HUES6 (cell line): ENCODE data around the gene KDF1.
"Not testable (repeated sequence)": the region's sequence is repeated elsewhere in the genome, so short reads cannot be mapped to it uniquely, and the experiment has no call there.

Experiments used
- H3K27ac ChIP-seq: 2 replicates; pipeline ENCODE4 v1.7.0; 2013; ENCODE audit warnings: low read depth, mild to moderate bottlenecking, low read length, inconsistent platforms
- H3K27me3 ChIP-seq: 2 replicates; pipeline ENCODE4 v1.6.1; 2013; ENCODE audit warnings: low read length; ENCODE audit not compliant: control insufficient read depth, insufficient read depth
- H3K36me3 ChIP-seq: 2 replicates; pipeline ENCODE4 v1.6.1; 2013; ENCODE audit warnings: low read length; ENCODE audit not compliant: control insufficient read depth, insufficient read depth
- H3K4me1 ChIP-seq: 2 replicates; pipeline ENCODE4 v1.6.1; 2013; ENCODE audit warnings: low read length; ENCODE audit not compliant: control insufficient read depth, insufficient read depth
- H3K4me3 ChIP-seq: 2 replicates; pipeline ENCODE4 v1.5.1; 2013; ENCODE audit warnings: low read depth, low read length
- H3K9ac ChIP-seq: one replicate; pipeline ENCODE4 v1.6.1; 2013; ENCODE audit warnings: mild to moderate bottlenecking, low read length
- H3K9me3 ChIP-seq: 2 replicates; pipeline ENCODE4 v1.6.1; 2013; ENCODE audit warnings: low read depth, low read length; ENCODE audit not compliant: control insufficient read depth, insufficient read depth

Gene KDF1

DNA sequence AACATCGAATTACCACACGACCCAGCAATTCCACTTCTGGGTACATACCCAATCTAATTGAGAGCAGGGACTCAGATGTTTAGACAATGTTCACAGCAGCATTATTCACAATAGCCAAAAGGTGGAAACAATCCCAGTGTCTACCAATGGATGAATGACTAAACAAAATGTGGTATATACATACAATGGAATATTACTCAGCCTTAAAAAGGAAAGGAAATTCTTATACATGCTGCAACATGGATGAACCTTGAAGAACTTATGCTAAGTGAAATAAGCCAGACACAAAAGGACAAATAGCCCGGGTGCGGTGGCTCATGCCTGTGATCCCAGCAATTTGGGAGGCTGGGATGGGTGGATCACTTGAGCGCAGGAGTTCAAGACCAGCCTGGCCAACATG lies 6.9 kb downstream of the KDF1 start:
- no peak overlapping the region for H3K9ac ChIP-seq
- H3K4me1 ChIP-seq: no peaks in the 10 kb centered on the region
- no peak overlapping the region for H3K27ac ChIP-seq
- H3K4me3 ChIP-seq: no peak overlapping the region
- no peaks in the 10 kb centered on the region for H3K9me3 ChIP-seq
- peaks cover 2% of the 10 kb centered on the region; the same call in 1 of the 2 replicates for H3K27me3 ChIP-seq
- peaks cover 29% of the 10 kb centered on the region for H3K36me3 ChIP-seq

DNA sequence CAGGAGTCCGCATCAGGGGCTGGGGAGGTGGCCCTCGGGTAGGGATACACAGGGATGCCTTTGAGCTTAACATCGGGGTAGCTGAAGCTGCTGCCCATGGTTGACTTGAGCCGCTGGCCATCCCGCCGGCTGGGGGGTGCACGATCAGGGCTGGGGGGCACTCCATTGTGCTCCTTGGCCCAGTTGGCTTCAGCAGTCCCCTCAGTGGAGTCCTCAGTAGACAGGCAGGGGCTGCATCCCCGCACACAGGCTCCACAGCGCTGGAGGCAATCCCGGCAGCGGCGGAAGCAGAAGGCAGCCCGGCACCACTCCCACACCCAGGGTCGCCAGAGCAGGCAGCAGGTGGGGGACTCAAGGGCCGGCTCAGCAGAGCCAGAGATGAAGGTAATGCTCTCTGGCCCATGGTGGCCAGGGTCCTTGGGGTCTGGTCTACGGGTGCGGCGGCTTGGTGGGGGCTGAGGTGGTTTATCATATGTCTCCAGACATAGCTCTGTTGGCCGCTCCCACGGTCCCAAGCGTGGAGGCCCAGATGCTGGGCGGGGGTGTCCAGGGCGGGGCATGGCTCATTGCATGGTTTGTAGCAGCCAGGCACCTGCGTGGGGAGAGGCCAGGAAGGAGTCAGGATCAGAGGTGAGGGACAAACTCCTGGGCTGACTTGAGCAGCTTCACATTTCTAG lies 8.3 kb downstream of the KDF1 start:
- Histone ChIP-seq H3K4me3 (no peak overlapping the region), H3K9me3 (no peaks in the 10 kb centered on the region), H3K36me3 (peaks cover 36% of the 10 kb centered on the region), H3K9ac (no peak overlapping the region), H3K4me1 (no peaks in the 10 kb centered on the region), H3K27ac (no peak overlapping the region), H3K27me3 (no peaks in the 10 kb centered on the region; the same call in 1 of the 2 replicates)

DNA sequence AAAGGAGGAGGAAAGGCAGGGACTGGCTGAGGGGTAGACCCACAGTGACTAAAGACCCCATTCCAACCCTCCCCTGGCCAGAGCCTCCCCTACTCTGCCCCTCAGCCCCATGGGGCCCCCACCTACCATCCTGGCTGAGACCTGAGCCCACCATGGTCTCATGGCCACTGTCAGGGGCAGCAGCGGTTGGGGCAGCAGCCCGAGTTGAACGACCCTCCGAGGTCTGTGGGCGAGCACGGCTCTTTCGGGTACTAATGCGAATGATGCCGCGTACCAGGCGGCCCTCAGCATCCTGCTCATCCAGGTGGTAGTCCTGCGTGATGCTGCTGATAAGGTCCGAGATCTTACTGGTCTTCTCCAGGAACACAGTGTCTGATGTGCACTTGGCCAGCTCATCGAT lies 9.1 kb downstream of the KDF1 start:
- Histone ChIP-seq H3K27me3 (no peaks in the 10 kb centered on the region), H3K4me3 (no peak overlapping the region), H3K9me3 (no peaks in the 10 kb centered on the region), H3K36me3 (peaks cover 43% of the 10 kb centered on the region), H3K9ac (no peak overlapping the region), H3K4me1 (no peaks in the 10 kb centered on the region), H3K27ac (no peak overlapping the region)

DNA sequence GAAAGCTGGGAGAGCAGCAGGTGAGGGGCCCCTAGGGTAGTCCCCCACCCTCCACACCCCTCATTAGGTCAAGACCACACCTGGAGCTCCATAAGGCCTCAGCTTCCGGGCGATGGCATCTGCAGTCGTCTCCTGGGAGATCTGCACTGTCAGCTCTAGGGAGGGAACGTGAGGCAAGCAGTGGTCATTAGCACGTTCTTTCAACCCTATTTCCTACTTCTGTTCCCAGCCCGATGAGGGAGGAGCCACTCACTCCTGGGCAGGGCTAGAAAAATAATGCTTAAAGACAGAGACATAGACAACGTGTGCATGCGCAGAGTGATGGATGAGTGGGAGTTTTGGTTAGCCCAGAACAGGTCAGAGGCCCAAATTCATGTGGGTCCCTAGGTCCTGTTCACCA lies 9.7 kb downstream of the KDF1 start:
- Histone ChIP-seq H3K4me1 (no peaks in the 10 kb centered on the region), H3K9me3 (no peaks in the 10 kb centered on the region), H3K4me3 (no peak overlapping the region), H3K27me3 (no peaks in the 10 kb centered on the region), H3K9ac (no peak overlapping the region), H3K36me3 (peaks cover 49% of the 10 kb centered on the region), H3K27ac (no peak overlapping the region)

DNA sequence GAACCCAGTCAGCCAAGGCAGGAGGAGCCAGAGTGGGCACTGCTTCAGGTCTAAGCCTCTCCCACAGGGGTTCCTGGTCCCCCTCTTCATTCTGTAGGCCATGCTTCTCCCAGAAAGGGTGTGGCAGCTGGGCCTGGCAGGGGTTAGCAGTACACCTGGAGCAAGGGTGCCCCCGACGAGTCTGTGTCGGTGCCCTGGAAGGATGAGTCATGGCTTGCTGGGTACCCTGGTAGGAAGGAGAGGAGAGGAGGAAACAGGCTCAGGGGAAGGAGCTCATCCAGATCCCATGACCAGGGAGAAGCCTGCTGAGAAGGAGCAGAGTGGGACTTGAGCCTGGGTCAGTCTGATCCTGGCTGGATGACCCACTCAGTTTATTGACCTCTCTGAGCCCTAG lies 10.3 kb downstream of the KDF1 start:
- no peak overlapping the region for H3K9ac ChIP-seq
- no peaks in the 10 kb centered on the region for H3K4me1 ChIP-seq
- no peaks in the 10 kb centered on the region for H3K27me3 ChIP-seq
- no peak overlapping the region for H3K27ac ChIP-seq
- no peaks in the 10 kb centered on the region for H3K9me3 ChIP-seq
- no peak overlapping the region for H3K4me3 ChIP-seq
- H3K36me3 ChIP-seq: peaks cover 56% of the 10 kb centered on the region

DNA sequence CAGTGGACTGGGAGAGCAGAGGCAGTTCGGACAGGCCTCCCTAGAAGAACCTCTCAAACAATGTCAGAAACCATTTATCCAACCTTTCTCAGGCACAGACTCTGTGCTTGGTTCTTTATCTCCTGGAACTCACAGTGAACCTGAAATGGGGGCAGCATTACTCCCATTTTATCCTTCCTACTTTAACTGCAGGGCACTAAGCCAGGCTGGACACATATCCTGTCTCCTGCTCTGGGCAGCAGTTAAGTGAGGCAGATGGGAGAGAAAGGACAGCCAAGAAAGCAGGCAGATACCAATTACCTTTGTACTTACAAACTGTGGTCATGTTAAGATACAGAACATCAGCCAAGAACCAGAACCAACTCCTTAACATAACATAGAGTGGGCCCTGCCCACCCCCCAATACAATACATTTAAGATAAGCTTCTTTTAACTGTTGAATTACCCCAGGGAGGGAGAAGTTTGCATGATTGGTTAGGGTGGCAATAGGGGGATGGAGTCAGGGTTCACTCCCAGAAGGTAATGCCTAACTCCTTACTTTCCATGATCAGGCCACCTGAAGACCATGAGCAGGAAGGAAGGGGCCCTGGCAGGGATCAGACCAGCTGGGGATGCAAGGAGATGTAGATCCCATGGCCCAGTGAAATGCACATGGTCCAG lies 10.9 kb downstream of the KDF1 start:
- Histone ChIP-seq H3K9me3 (no peaks in the 10 kb centered on the region), H3K36me3 (peaks cover 61% of the 10 kb centered on the region), H3K27me3 (no peaks in the 10 kb centered on the region), H3K9ac (no peak overlapping the region), H3K27ac (no peak overlapping the region), H3K4me1 (no peaks in the 10 kb centered on the region), H3K4me3 (no peak overlapping the region)

DNA sequence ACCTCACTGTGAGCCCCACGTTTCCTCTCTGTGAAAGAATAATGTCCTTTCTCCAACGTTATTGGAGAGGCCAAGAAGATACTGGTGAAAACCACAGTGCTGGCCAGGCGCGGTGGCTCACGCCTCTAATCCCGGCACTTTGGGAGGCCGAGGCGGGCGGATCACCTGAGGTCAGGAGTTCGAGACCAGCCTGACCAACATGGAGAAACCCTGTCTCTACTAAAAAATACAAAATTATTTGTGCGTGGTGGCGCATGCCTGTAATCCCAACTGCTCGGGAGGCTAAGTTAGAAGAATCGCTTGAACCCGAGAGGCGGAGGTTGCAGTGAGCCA lies 11.6 kb downstream of the KDF1 start:
- not testable (repeated sequence) for H3K27ac ChIP-seq, H3K9ac ChIP-seq, H3K27me3 ChIP-seq, H3K9me3 ChIP-seq, H3K4me3 ChIP-seq, H3K4me1 ChIP-seq
- H3K36me3 ChIP-seq: peaks cover 67% of the 10 kb centered on the region

DNA sequence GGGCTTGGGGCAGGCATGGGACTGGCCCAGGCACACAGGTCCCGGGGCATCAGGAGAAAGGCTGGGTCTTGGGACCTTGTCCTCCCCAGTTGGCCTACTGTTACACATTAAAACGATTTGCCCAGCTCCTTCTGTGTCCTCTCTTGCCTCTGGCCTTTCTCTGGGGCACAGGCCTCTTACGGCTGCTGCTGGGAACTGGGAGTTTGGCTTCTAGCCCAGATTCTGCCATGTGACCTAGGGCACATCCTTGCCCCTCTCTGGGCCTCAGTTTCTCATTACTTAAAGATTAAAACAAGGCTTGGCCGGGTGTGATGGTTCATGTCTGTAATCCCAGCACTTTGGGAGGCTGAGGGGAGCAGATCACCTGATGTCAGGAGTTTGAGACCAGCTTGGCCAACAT lies 14.0 kb downstream of the KDF1 start:
- Histone ChIP-seq H3K4me1 (no peaks in the 10 kb centered on the region), H3K27ac (no peak overlapping the region), H3K9ac (no peak overlapping the region), H3K4me3 (no peak overlapping the region), H3K36me3 (peaks cover 82% of the 10 kb centered on the region), H3K27me3 (no peaks in the 10 kb centered on the region), H3K9me3 (no peaks in the 10 kb centered on the region)

DNA sequence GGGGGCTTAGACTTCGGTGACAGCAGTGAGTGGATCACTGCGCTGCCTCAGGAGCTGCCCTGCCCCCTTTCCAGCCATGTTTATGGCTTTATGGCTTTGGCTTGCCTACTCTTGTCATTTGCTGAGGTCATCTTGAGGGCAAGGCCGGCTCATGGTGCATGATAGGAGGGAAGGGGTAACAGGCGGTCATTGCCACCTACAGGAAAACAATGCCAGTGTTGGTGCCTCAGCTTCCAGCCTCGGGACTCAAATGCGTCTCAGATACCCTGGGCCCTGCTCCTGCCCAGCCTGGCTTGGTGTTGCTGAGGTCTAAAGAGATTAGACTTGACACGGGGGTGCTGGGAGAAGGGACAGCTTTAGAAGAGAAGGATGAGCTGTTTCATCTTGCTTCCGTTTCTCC lies 14.5 kb downstream of the KDF1 start:
- Histone ChIP-seq H3K9me3 (no peaks in the 10 kb centered on the region), H3K4me3 (no peak overlapping the region), H3K27ac (no peak overlapping the region), H3K9ac (no peak overlapping the region), H3K27me3 (no peaks in the 10 kb centered on the region), H3K36me3 (peaks cover 80% of the 10 kb centered on the region), H3K4me1 (no peaks in the 10 kb centered on the region)

DNA sequence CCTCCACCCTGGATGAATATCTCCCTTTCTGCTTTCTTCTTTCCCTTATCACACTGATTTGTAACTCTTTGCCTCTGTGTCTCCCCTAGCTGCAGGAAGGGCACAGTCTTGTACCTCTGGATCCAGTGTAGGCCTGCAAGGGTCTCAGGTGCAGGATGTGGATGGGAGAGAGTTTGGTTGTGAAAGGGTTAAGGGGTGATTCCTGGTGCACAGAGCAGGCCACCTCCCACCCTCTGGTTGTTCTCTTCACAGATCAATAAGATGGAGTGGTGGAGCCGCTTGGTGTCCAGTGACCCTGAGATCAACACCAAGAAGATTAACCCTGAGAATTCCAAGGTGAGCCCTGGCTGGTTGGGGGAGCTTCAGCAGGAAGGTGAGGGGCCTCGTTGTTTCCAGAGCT lies 15.1 kb downstream of the KDF1 start:
- Histone ChIP-seq H3K9ac (no peak overlapping the region), H3K36me3 (peaks cover 78% of the 10 kb centered on the region), H3K4me3 (no peak overlapping the region), H3K9me3 (no peaks in the 10 kb centered on the region), H3K27me3 (no peaks in the 10 kb centered on the region), H3K4me1 (no peaks in the 10 kb centered on the region), H3K27ac (no peak overlapping the region)

DNA sequence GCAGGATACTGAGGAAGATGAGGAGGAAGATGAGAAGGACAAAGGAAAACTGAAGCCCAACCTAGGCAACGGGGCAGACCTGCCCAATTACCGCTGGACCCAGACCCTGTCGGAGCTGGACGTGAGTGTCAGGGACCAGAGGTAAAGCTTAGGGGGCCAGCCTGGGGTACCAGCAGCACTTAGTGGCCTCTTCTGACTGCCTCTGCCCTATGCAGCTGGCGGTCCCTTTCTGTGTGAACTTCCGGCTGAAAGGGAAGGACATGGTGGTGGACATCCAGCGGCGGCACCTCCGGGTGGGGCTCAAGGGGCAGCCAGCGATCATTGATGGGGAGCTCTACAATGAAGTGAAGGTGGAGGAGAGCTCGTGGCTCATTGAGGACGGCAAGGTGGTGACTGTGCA lies 17.6 kb downstream of the KDF1 start:
- Histone ChIP-seq H3K4me3 (no peak overlapping the region), H3K27me3 (no peaks in the 10 kb centered on the region), H3K9me3 (no peaks in the 10 kb centered on the region), H3K27ac (no peak overlapping the region), H3K9ac (no peak overlapping the region), H3K36me3 (peaks cover 80% of the 10 kb centered on the region), H3K4me1 (no peaks in the 10 kb centered on the region)
